Adipocyte (in vitro differentiated cells): Measurements from ENCODE around the gene SMPD2.

Experiments
- DNase-seq: peaks from one replicate; pipeline ENCODE4 v3.0.0-alpha.2; 2015; ENCODE audit warnings: low read depth
- H3K27me3 ChIP-seq: replicated peaks from 2 replicates; pipeline ENCODE4 v1.7.0; 2013; ENCODE audit warnings: mild to moderate bottlenecking, low read length, moderate library complexity; ENCODE audit not compliant: control insufficient read depth, insufficient read depth
- H3K36me3 ChIP-seq: 2 replicates; pipeline ENCODE4 v1.7.0; 2013; ENCODE audit warnings: low read length, mild to moderate bottlenecking, moderate library complexity; ENCODE audit not compliant: control insufficient read depth, insufficient read depth, severe bottlenecking
- H3K4me1 ChIP-seq: 2 replicates; pipeline ENCODE4 v1.7.0; 2013; ENCODE audit warnings: mild to moderate bottlenecking, low read length, moderate library complexity; ENCODE audit not compliant: control insufficient read depth, insufficient read depth
- H3K4me3 ChIP-seq: 2 replicates; pipeline ENCODE4 v1.7.0; 2013; ENCODE audit warnings: mild to moderate bottlenecking, low read length, moderate library complexity
- H3K9ac ChIP-seq: 2 replicates; pipeline ENCODE4 v1.7.0; 2013; ENCODE audit warnings: mild to moderate bottlenecking, low read length, moderate library complexity
- H3K9me3 ChIP-seq: 2 replicates; pipeline ENCODE4 v1.7.0; 2013; ENCODE audit warnings: mild to moderate bottlenecking, low read length, moderate library complexity; ENCODE audit not compliant: control insufficient read depth

SMPD2 gene

GRCh38 chr6:109478841-109479624 lies 38.5 kb downstream of the SMPD2 start:
- Histone ChIP-seq H3K9me3 (no peaks in the 10 kb centered on the region), H3K36me3 (peaks cover 48% of the 10 kb centered on the region), H3K4me1 (peaks cover 52% of the 10 kb centered on the region), H3K27me3 (no peaks in the 10 kb centered on the region), H3K9ac (peak overlapping the region; percentile 75), H3K4me3 (peak overlapping the region; percentile 71)
- peak; percentile 14 for DNase-seq

GRCh38 chr6:109480993-109481480 lies 40.5 kb downstream of the SMPD2 start:
- no peak for DNase-seq
- H3K36me3 ChIP-seq = peaks cover 29% of the 10 kb centered on the region
- no peaks in the 10 kb centered on the region for H3K27me3 ChIP-seq
- no peaks in the 10 kb centered on the region for H3K9me3 ChIP-seq
- no peak overlapping the region for H3K9ac ChIP-seq
- H3K4me3 ChIP-seq = peak overlapping the region; percentile 53
- H3K4me1 ChIP-seq = peaks cover 52% of the 10 kb centered on the region

GRCh38 chr6:109482905-109483734 lies 42.6 kb downstream of the SMPD2 start, which contains the start of gene ZBTB24:
Gene ZBTB24, minus strand, starts transcription at chr6:109483219. Its CDS starts 1,193 bp downstream, at chr6:109482026.
- DNase-seq = peak; percentile 96
- Histone ChIP-seq H3K4me1 (peaks cover 38% of the 10 kb centered on the region), H3K4me3 (peak within 1 kb of the TSS; percentile 85)

GRCh38 chr6:109483735-109484057 lies 43.2 kb downstream of the SMPD2 start:
- Histone ChIP-seq H3K9ac (peak overlapping the region; percentile 82), H3K27me3 (no peaks in the 10 kb centered on the region), H3K4me1 (peaks cover 32% of the 10 kb centered on the region), H3K9me3 (no peaks in the 10 kb centered on the region), H3K36me3 (peaks cover 17% of the 10 kb centered on the region), H3K4me3 (peak overlapping the region; percentile 82)
- no peak for DNase-seq

More at GRCh38 chr6:109482905-109483734, 42.6 kb downstream of the SMPD2 start, which contains the start of gene ZBTB24:
- H3K9ac ChIP-seq = peak within 1 kb of the TSS; percentile 86
- H3K9me3 ChIP-seq = no peaks in the 10 kb centered on the region
- H3K27me3 ChIP-seq = no peaks in the 10 kb centered on the region
- peaks cover 17% of the 10 kb centered on the region for H3K36me3 ChIP-seq

- Histone ChIP-seq H3K4me3 (peak overlapping the region; percentile 82), H3K27me3 (no peaks in the 10 kb centered on the region)
These were observed 43.6 kb downstream of the SMPD2 start for GRCh38 chr6:109484122-109484521.

GRCh38 chr6:109485266-109485935 lies 44.9 kb downstream of the SMPD2 start:
- H3K9me3 ChIP-seq = no peaks in the 10 kb centered on the region
- DNase-seq = no peak
- peaks cover 15% of the 10 kb centered on the region for H3K36me3 ChIP-seq
- H3K27me3 ChIP-seq = no peaks in the 10 kb centered on the region
- no peak overlapping the region for H3K4me3 ChIP-seq
- H3K4me1 ChIP-seq = peaks cover 21% of the 10 kb centered on the region
- no peak overlapping the region for H3K9ac ChIP-seq

More at GRCh38 chr6:109484122-109484521, 43.6 kb downstream of the SMPD2 start:
- Histone ChIP-seq H3K36me3 (peaks cover 17% of the 10 kb centered on the region), H3K9me3 (no peaks in the 10 kb centered on the region), H3K9ac (peak overlapping the region; percentile 82), H3K4me1 (peaks cover 28% of the 10 kb centered on the region)
- peak; percentile 43 for DNase-seq

GRCh38 chr6:109486068-109486467 lies 45.5 kb downstream of the SMPD2 start:
- H3K4me1 ChIP-seq = peaks cover 14% of the 10 kb centered on the region
- H3K27me3 ChIP-seq = no peaks in the 10 kb centered on the region
- DNase-seq = no peak
- no peak overlapping the region for H3K9ac ChIP-seq
- no peaks in the 10 kb centered on the region for H3K9me3 ChIP-seq
- peaks cover 8% of the 10 kb centered on the region for H3K36me3 ChIP-seq
- no peak overlapping the region for H3K4me3 ChIP-seq

- no peaks in the 10 kb centered on the region for H3K27me3 ChIP-seq
- H3K9ac ChIP-seq = no peak overlapping the region
- no peaks in the 10 kb centered on the region for H3K9me3 ChIP-seq
- no peaks in the 10 kb centered on the region for H3K36me3 ChIP-seq
- H3K4me1 ChIP-seq = peaks cover 12% of the 10 kb centered on the region
- H3K4me3 ChIP-seq = no peak overlapping the region
- DNase-seq = no peak
These were observed 47.5 kb downstream of the SMPD2 start for GRCh38 chr6:109488001-109488400.

- Histone ChIP-seq H3K4me3 (no peak overlapping the region), H3K9ac (no peak overlapping the region), H3K36me3 (no peaks in the 10 kb centered on the region), H3K9me3 (no peaks in the 10 kb centered on the region), H3K27me3 (no peaks in the 10 kb centered on the region), H3K4me1 (peaks cover 9% of the 10 kb centered on the region)
- no peak for DNase-seq
These were observed 50.2 kb downstream of the SMPD2 start for GRCh38 chr6:109490713-109491112.

- Histone ChIP-seq H3K4me1 (peaks cover 16% of the 10 kb centered on the region), H3K9ac (no peak overlapping the region), H3K27me3 (no peaks in the 10 kb centered on the region), H3K36me3 (no peaks in the 10 kb centered on the region), H3K4me3 (no peak overlapping the region), H3K9me3 (no peaks in the 10 kb centered on the region)
- DNase-seq = no peak
These were observed 50.8 kb downstream of the SMPD2 start for GRCh38 chr6:109491207-109491938.
